H1 (cell line): Measurements from ENCODE around the gene TINCR. TPM values are rescaled to one million over a fixed set of nuclear protein-coding genes. Genes with fewer than 3 reads are reported as not detected.
A peak's percentile ranks its signal among the peaks of the same experiment; 100 is the strongest.

Source experiments
- CTCF ChIA-PET: fragments of 300-600 bp; sonication (Branson Sonifier 250); formaldehyde crosslinking; loops from one replicate; lab custom pipeline; 2021; ENCODE audit not compliant: partially characterized antibody; lab: Charles Lee
- POLR2A ChIA-PET: fragments of 300-600 bp; sonication (Branson Sonifier 250); formaldehyde crosslinking; loops from one replicate; lab custom pipeline; 2021; ENCODE audit warnings: inconsistent platforms; ENCODE audit not compliant: partially characterized antibody; lab: Charles Lee
- DNase-seq, 2 experiments: peaks; one replicate each; pipeline versions ENCODE4 v3.0.0 to v3.0.0-alpha.2; 2010 to 2022; ENCODE audit warnings: low spot score in 2 of 2, low read depth in 1 of 2, mixed read lengths in 1 of 2
- FAIRE-seq: peaks from 2 replicates; lab custom pipeline; 2011; peaks lifted over from hg19 to GRCh38; lab: Jason Lieb, UNC
- H2AFZ ChIP-seq: 2 replicates; pipeline ENCODE4 v1.8.1; 2012; ENCODE audit warnings: low read length, inconsistent platforms
- H2AK5ac ChIP-seq: 2 replicates; pipeline ENCODE4 v1.6.1; 2013; ENCODE audit warnings: low read depth, low read length
- H2BK120ac ChIP-seq: replicated peaks from 2 replicates; pipeline ENCODE3; 2013; ENCODE audit warnings: low read depth, low read length, inconsistent platforms
- H2BK12ac ChIP-seq: 2 replicates; pipeline ENCODE4 v1.6.1; 2013; ENCODE audit warnings: low read depth, low read length
- H2BK15ac ChIP-seq: 2 replicates; pipeline ENCODE4 v1.6.1; 2013; ENCODE audit warnings: low read length
- H2BK20ac ChIP-seq: 2 replicates; pipeline ENCODE4 v1.6.1; 2013; ENCODE audit warnings: low read length
- H2BK5ac ChIP-seq: 2 replicates; pipeline ENCODE4 v1.6.1; 2013; ENCODE audit warnings: low read depth, low read length
- H3K14ac ChIP-seq: 2 replicates; pipeline ENCODE4 v1.6.1; 2013; ENCODE audit warnings: inconsistent platforms; ENCODE audit not compliant: insufficient read length
- H3K18ac ChIP-seq: 2 replicates; pipeline ENCODE4 v1.6.1; 2013; ENCODE audit warnings: low read length; ENCODE audit errors: extremely low read depth
- H3K23ac ChIP-seq: 2 replicates; pipeline ENCODE4 v1.6.1; 2013; ENCODE audit warnings: inconsistent platforms; ENCODE audit not compliant: insufficient read length
- H3K23me2 ChIP-seq: 2 replicates; pipeline ENCODE4 v1.6.1; 2013; ENCODE audit warnings: low read depth, low read length
- H3K27ac ChIP-seq: 2 replicates; pipeline ENCODE4 v1.6.1; 2011; ENCODE audit warnings: low read depth, low read length, inconsistent platforms
- H3K27me3 ChIP-seq, 4 experiments: replicated peaks in 1 of 4; 1 replicate in 1 of 4; 2 replicates in 3 of 4; pipeline versions ENCODE4 v1.6.1 to v1.8.1; 2011 to 2013; ENCODE audit warnings: low read length in 3 of 4, mild to moderate bottlenecking in 3 of 4, inconsistent platforms in 2 of 4, mixed read lengths in 2 of 4, moderate library complexity in 1 of 4; ENCODE audit not compliant: control insufficient read depth in 3 of 4, insufficient read depth in 3 of 4; ENCODE audit errors: extremely low read depth in 1 of 4
- H3K36me3 ChIP-seq, 4 experiments: 2 replicates each; pipeline versions ENCODE4 v1.6.1 to v1.8.1; 2011 to 2013; ENCODE audit warnings: mild to moderate bottlenecking in 4 of 4, low read length in 3 of 4, moderate library complexity in 2 of 4, control low read depth in 1 of 4, inconsistent platforms in 1 of 4; ENCODE audit not compliant: insufficient read depth in 4 of 4, control insufficient read depth in 2 of 4
- H3K4ac ChIP-seq: replicated peaks from 2 replicates; pipeline ENCODE3; 2013; ENCODE audit warnings: low read length, low read depth, mixed read lengths, inconsistent platforms; ENCODE audit not compliant: insufficient read length
- H3K4me1 ChIP-seq, 4 experiments: replicated peaks in 1 of 4; 1 replicate in 1 of 4; 2 replicates in 3 of 4; pipeline versions ENCODE4 v1.6.1 to v1.8.1; 2011 to 2013; ENCODE audit warnings: low read length in 3 of 4, inconsistent platforms in 2 of 4, mixed read lengths in 1 of 4; ENCODE audit not compliant: insufficient read depth in 4 of 4, control insufficient read depth in 3 of 4
- H3K4me2 ChIP-seq, 2 experiments: 2 replicates each; pipeline versions ENCODE4 v1.6.1 to v1.8.1; 2011 to 2013; ENCODE audit warnings: low read depth in 2 of 2, low read length in 2 of 2, control low read depth in 1 of 2, inconsistent platforms in 1 of 2, mild to moderate bottlenecking in 1 of 2; ENCODE audit not compliant: insufficient read depth in 1 of 2
- H3K4me3 ChIP-seq, 4 experiments: fragments of 200-600, 300-600 bp in 1 of 4; sonication (generic), shearing (Covaris generic), sonication (Bioruptor Twin) in 1 of 4; 2 replicates each; pipeline versions ENCODE4 v1.5.1 to v1.8.1; 2011 to 2016; ENCODE audit warnings: low read length in 4 of 4, low read depth in 3 of 4, control low read depth in 2 of 4, inconsistent platforms in 2 of 4, mild to moderate bottlenecking in 2 of 4, mixed read lengths in 1 of 4, moderate library complexity in 1 of 4; ENCODE audit not compliant: insufficient read depth in 2 of 4; ENCODE audit errors: extremely low read depth in 1 of 4
- H3K56ac ChIP-seq: replicated peaks from 2 replicates; pipeline ENCODE3; 2013; ENCODE audit warnings: low read depth, mild to moderate bottlenecking, mixed read lengths, low read length, inconsistent platforms; ENCODE audit not compliant: insufficient read length
- H3K79me1 ChIP-seq: 2 replicates; pipeline ENCODE4 v1.6.1; 2013; ENCODE audit warnings: low read depth, low read length, control low read depth
- H3K79me2 ChIP-seq, 2 experiments: 2 replicates each; pipeline versions ENCODE4 v1.6.1 to v1.8.1; 2012 to 2013; ENCODE audit warnings: low read length in 2 of 2, mild to moderate bottlenecking in 2 of 2, inconsistent platforms in 1 of 2; ENCODE audit not compliant: insufficient read depth in 2 of 2, control insufficient read depth in 1 of 2
- H3K9ac ChIP-seq, 4 experiments: replicated peaks in 1 of 4; 1 replicate in 1 of 4; 2 replicates in 3 of 4; pipeline versions ENCODE4 v1.6.1 to v1.8.1; 2011 to 2013; ENCODE audit warnings: low read depth in 3 of 4, low read length in 3 of 4, control low read depth in 2 of 4, mild to moderate bottlenecking in 2 of 4, moderate library complexity in 2 of 4, inconsistent platforms in 1 of 4; ENCODE audit errors: extremely low read depth in 1 of 4
- H3K9me3 ChIP-seq, 2 experiments: 2 replicates each; pipeline versions ENCODE4 v1.6.1 to v1.8.1; 2012 to 2013; ENCODE audit warnings: mild to moderate bottlenecking in 2 of 2, moderate library complexity in 2 of 2, control low read depth in 1 of 2, inconsistent platforms in 1 of 2, low read depth in 1 of 2, low read length in 1 of 2, mixed read lengths in 1 of 2; ENCODE audit not compliant: insufficient read depth in 2 of 2
- H4K20me1 ChIP-seq, 2 experiments: replicated peaks in 1 of 2; 2 replicates each; pipeline versions ENCODE3 to v1.8.1; 2011 to 2013; ENCODE audit warnings: inconsistent platforms in 2 of 2, low read length in 2 of 2, mild to moderate bottlenecking in 1 of 2; ENCODE audit not compliant: insufficient read depth in 2 of 2, control insufficient read depth in 1 of 2
- H4K5ac ChIP-seq: 2 replicates; pipeline ENCODE4 v1.6.1; 2013; ENCODE audit warnings: low read length, low read depth, mixed read lengths, inconsistent platforms; ENCODE audit not compliant: insufficient read length
- H4K8ac ChIP-seq: 2 replicates; pipeline ENCODE4 v1.8.0; 2013; ENCODE audit warnings: mild to moderate bottlenecking, moderate library complexity, low read length, inconsistent platforms; ENCODE audit not compliant: insufficient read depth; ENCODE audit errors: extremely low read depth
- H4K91ac ChIP-seq: replicated peaks from 2 replicates; pipeline ENCODE3; 2013; ENCODE audit warnings: low read length, mixed read lengths, inconsistent platforms; ENCODE audit not compliant: insufficient read length
- ATF2 ChIP-seq: IDR thresholded peaks from 2 replicates; pipeline ENCODE4 v1.6.1; 2012; ENCODE audit warnings: low read length, inconsistent platforms
- E2F6 ChIP-seq: IDR thresholded peaks from 2 replicates; pipeline ENCODE4 v1.6.1; 2012; ENCODE audit warnings: inconsistent platforms
- EZH2 ChIP-seq: fragments of 200-600 bp; sonication (generic); IDR thresholded peaks from 2 replicates; pipeline ENCODE4 v1.7.1; 2012; ENCODE audit warnings: low read depth, mild to moderate bottlenecking, moderate library complexity, low read length, inconsistent platforms; ENCODE audit not compliant: severe bottlenecking
- KDM1A ChIP-seq: fragments of 200-600, 300-600 bp; sonication (generic); IDR thresholded peaks from 2 replicates; pipeline ENCODE4 v1.7.1; 2016; ENCODE audit warnings: mild to moderate bottlenecking, low read length, borderline replicate concordance
- WGBS, 2 experiments: shearing (Covaris generic) in 1 of 2; methylation state at CpG; one replicate each; pipeline versions ENCODE4 v1.1.6 to v1.1.7; 2013 to 2015; ENCODE audit warnings: low lambda C conversion rate in 2 of 2, mixed read lengths in 2 of 2, inconsistent platforms in 1 of 2, low coverage in 1 of 2, missing lambda C conversion rate in 1 of 2; ENCODE audit not compliant: insufficient replicate concordance in 2 of 2, insufficient coverage in 1 of 2, insufficient read length in 1 of 2; ENCODE audit errors: extremely low coverage in 1 of 2, missing lambda C conversion rate in 1 of 2; 5-methylcytosine and 5-hydroxymethylcytosine counted together
- polyA plus RNA-seq, 7 experiments: library from polyadenylated mRNA; depleted of rRNA in 3 of 7; stranded (reverse) in 5 of 7; unstranded in 2 of 7; fragments of >200 nt in 5 of 7; fragments of 200-250 nt in 2 of 7; gene quantifications; 1 replicate in 5 of 7; 2 replicates in 1 of 7; 4 replicates in 1 of 7; pipeline versions ENCODE4 v1.2.1 to v1.2.3, GENCODE V29; 2011 to 2013; ENCODE audit warnings: missing spikeins in 2 of 7, mixed read lengths in 2 of 7
- total RNA-seq: library from RNA; stranded (reverse); fragmentation: NEBNext Ultra II Directional; extraction: Animal tissue kit (Norgen Biotek cat#: 25700); gene quantifications from 2 replicates; pipeline ENCODE4 v1.2.1, GENCODE V29; 2021

Gene TINCR
- total and polyA plus RNA-seq, 2 of the 8 experiments (the other 6 are each of a cell fraction or from before 2014, with no cell fraction given): 0.52 to 1.4 TPM

DNA sequence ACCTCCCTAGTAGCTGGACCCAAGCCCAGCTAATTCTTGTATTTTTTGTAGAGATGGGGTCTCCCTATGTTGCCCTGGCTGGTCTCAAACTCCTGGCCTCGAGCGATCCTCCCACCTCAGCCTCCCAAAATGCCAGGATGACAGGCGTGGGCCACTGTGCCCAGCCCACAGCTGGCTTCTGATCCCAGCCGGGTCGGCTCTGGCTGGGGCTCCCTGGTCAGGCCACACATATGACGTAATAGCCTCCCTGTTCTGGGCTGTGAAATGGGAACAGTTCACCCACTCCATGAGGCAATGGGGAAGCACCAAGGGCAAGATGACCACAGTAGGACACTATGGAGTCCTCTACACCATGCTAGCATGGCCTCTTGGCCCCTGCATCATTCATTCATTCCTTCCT is 41.1 kb downstream of the TINCR start:
- TF ChIP-seq E2F6: no peak
- TF ChIP-seq EZH2: no peak
- no peak for TF ChIP-seq ATF2
- TF ChIP-seq KDM1A: 0 out of 2 replicates have a peak, but pooled peaks have one; percentile 60
- TF ChIP-seq, all 59 proteins: peak for 1
- H3K9me3 ChIP-seq: no peaks in the 10 kb centered on the region
- POLR2A ChIA-PET: interaction anchor here (0.6 to 1.3 kb wide), 2 partner anchors 11 to 18 kb away, joined by 3 to 5 read pairs; no protein-coding TSS in a partner anchor
- H3K27me3 ChIP-seq: 0 out of 7 replicates have a peak, but pooled peaks cover 0 to 2% (median 0%) of the 10 kb centered on the region in 4 experiments
- no peak overlapping the region for H3K4me2 ChIP-seq
- H3K23ac ChIP-seq: no peak overlapping the region
- 86% methylated on average over 6 of the region's 6 CpGs; no CpG with 5 or more reads in 1 of the 2 experiments for WGBS, 2 experiments
- H3K23me2 ChIP-seq: peaks cover 13% of the 10 kb centered on the region; the same call in 1 of the 2 replicates
- H2BK12ac ChIP-seq: no peak overlapping the region
- no peak overlapping the region for H4K91ac ChIP-seq
- CTCF ChIA-PET: interaction anchor here (0.6 to 2.1 kb wide), 6 partner anchors 9 to 200 kb away, joined by 3 to 12 read pairs (median 7); no protein-coding TSS in a partner anchor
- no peak overlapping the region for H2AK5ac ChIP-seq
- H2BK120ac ChIP-seq: no peak overlapping the region
- no peak overlapping the region for H4K8ac ChIP-seq
- H3K18ac ChIP-seq: no peak overlapping the region
- H3K79me2 ChIP-seq: no peaks in the 10 kb centered on the region
- no peak overlapping the region for H3K27ac ChIP-seq
- H4K20me1 ChIP-seq: peaks cover 0 to 3% of the 10 kb centered on the region in 2 experiments
- no peaks in the 10 kb centered on the region for H3K36me3 ChIP-seq
- H3K4me3 ChIP-seq: no peak overlapping the region
- H2BK5ac ChIP-seq: no peak overlapping the region
- H3K79me1 ChIP-seq: no peaks in the 10 kb centered on the region
- H3K14ac ChIP-seq: no peak overlapping the region
- no peak overlapping the region for H3K4ac ChIP-seq
- H3K9ac ChIP-seq: no peak overlapping the region
- DNase-seq: no peak
- no peak overlapping the region for H4K5ac ChIP-seq
- FAIRE-seq: no peak
- no peak overlapping the region for H3K56ac ChIP-seq
- peaks cover 0 to 8% (median 0%) of the 10 kb centered on the region in 4 experiments; a peak in 6 of 7 replicates for H3K4me1 ChIP-seq
- H2BK20ac ChIP-seq: no peak overlapping the region
- H2AFZ ChIP-seq: no peak overlapping the region
- no peak overlapping the region for H2BK15ac ChIP-seq
